ENCODE data around the gene TPX2. TPM values are rescaled to one million over a fixed set of nuclear protein-coding genes. Genes with fewer than 3 reads are reported as not detected.

Gene TPX2
- polyA plus RNA-seq, 1 donor from 2014 or later, result 2.1 TPM

DNA sequence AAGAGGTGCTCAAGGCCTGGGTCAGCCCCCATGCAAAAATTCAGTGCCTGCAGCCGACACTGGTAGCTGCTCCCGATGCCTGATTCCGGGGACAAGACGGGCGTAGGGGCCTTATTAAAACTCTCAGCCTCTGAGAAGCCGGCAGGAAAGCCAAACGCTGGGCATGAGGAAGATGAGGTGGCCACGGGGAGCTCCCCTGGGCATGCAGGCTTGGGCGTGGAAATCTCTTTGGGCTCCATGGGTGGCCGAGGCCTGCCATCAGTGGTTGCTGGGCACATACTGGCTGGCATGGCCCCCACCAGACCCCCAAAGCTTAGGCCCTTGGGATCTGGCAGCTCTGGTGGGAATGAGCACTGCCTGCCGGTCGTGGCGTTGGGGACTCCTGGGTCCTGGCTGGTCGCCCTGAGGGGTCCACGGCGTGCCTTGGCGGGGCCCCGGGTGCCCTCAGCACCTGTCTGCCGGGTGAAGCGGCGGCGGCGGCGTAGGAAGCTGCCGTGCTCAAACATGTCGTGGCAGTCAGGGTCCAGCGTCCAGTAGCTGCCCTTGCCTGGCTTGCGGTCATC, 105.7 kb downstream of the TPX2 start:
- H3K9me2 ChIP-seq (ENCODE audit: insufficient read depth, low read length), result no peaks in the 10 kb centered on the region
- H3K4me2 ChIP-seq (ENCODE audit: low read length), result no peak overlapping the region
- H3K79me2 ChIP-seq (replicated peaks; ENCODE audit: insufficient read depth, low read length), result no peaks in the 10 kb centered on the region
- no peak overlapping the region for H3K9ac ChIP-seq (ENCODE audit: low read length)
- no peaks in the 10 kb centered on the region for H3F3A ChIP-seq (ENCODE audit: insufficient read depth, low read length, poor library complexity, severe bottlenecking)
- TF ChIP-seq REST (IDR thresholded peaks at IDR 0.05; ENCODE audit: borderline replicate concordance) (no peak), MXI1 (conservative IDR thresholded peaks at IDR 0.05; ENCODE audit: poor library complexity, severe bottlenecking) (no peak), POLR2AphosphoS5 (IDR thresholded peaks at IDR 0.05) (no peak), EZH2 (IDR thresholded peaks at IDR 0.05; ENCODE audit: borderline replicate concordance, insufficient read depth, low read length, poor library complexity, severe bottlenecking) (no peak), RAD21 (conservative IDR thresholded peaks at IDR 0.05) (no peak), CTCF (IDR thresholded peaks at IDR 0.05; ENCODE audit: poor library complexity, severe bottlenecking) (no peak), SMC3 (conservative IDR thresholded peaks at IDR 0.05; ENCODE audit: poor library complexity) (no peak), EP300 (conservative IDR thresholded peaks at IDR 0.05; ENCODE audit: poor library complexity, severe bottlenecking) (no peak), TAF1 (IDR thresholded peaks at IDR 0.05; ENCODE audit: low read depth) (no peak)
- no peak overlapping the region for H3K4me3 ChIP-seq (ENCODE audit: low read length)
- no peaks in the 10 kb centered on the region for H3K36me3 ChIP-seq (ENCODE audit: insufficient read depth, low read length)
- no peaks in the 10 kb centered on the region for H4K20me1 ChIP-seq (ENCODE audit: insufficient read depth)
- H3K27ac ChIP-seq (ENCODE audit: low read length), result no peak overlapping the region
- H3K27me3 ChIP-seq (ENCODE audit: insufficient read depth, low read depth, low read length), result peaks cover 6% of the 10 kb centered on the region
- no peak overlapping the region for H2AFZ ChIP-seq (ENCODE audit: low read depth, low read length)
- H3K9me3 ChIP-seq (ENCODE audit: low read length), result no peaks in the 10 kb centered on the region

- Histone ChIP-seq H3K27me3 (ENCODE audit: insufficient read depth, low read depth, low read length) (peaks cover 10% of the 10 kb centered on the region), H3K9me2 (ENCODE audit: insufficient read depth, low read length) (no peaks in the 10 kb centered on the region), H4K20me1 (ENCODE audit: insufficient read depth) (no peaks in the 10 kb centered on the region), H3K4me3 (ENCODE audit: low read length) (no peak within 1 kb of the TSS), H3K27ac (ENCODE audit: low read length) (no peak within 1 kb of the TSS), H3K9ac (ENCODE audit: low read length) (no peak within 1 kb of the TSS), H3F3A (ENCODE audit: insufficient read depth, low read length, poor library complexity, severe bottlenecking) (no peaks in the 10 kb centered on the region), H2AFZ (ENCODE audit: low read depth, low read length) (no peak within 1 kb of the TSS), H3K79me2 (replicated peaks; ENCODE audit: insufficient read depth, low read length) (no peaks in the 10 kb centered on the region), H3K36me3 (ENCODE audit: insufficient read depth, low read length) (no peaks in the 10 kb centered on the region), H3K9me3 (ENCODE audit: low read length) (no peaks in the 10 kb centered on the region), H3K4me2 (ENCODE audit: low read length) (no peak within 1 kb of the TSS)
- TF ChIP-seq CTCF (IDR thresholded peaks at IDR 0.05; ENCODE audit: poor library complexity, severe bottlenecking), result no peak
Observed at GRCh38 chr20:31845300-31845863, 106.3 kb downstream of the TPX2 start, which contains the start of gene FOXS1. TSS of gene FOXS1 (minus strand) at chr20:31845604. CDS start at chr20:31845542, 62 bp downstream.
